GM19452 (cell line): ENCODE results near the gene FBXO33.

Experiments
- ATAC-seq: cut with Tn5 transposase; IDR thresholded peaks from one replicate; pipeline ENCODE4 v1.9.1; 2021; ENCODE audit not compliant: unreplicated experiment

The FBXO33 gene

GRCh38 chr14:39431416-39432178, 636 bp downstream of the FBXO33 start:
- ATAC-seq, result peak; percentile 24

- ATAC-seq, result peak; percentile 2
Measured at GRCh38 chr14:39430762-39431415, 1.3 kb downstream of the FBXO33 start.

GRCh38 chr14:39428118-39428517, 4.1 kb downstream of the FBXO33 start:
- no peak for ATAC-seq

GRCh38 chr14:39426605-39427004, 5.6 kb downstream of the FBXO33 start:
- no peak for ATAC-seq

GRCh38 chr14:39425947-39426346, 6.3 kb downstream of the FBXO33 start:
- no peak for ATAC-seq

GRCh38 chr14:39423793-39424192, 8.4 kb downstream of the FBXO33 start:
- ATAC-seq, result no peak

GRCh38 chr14:39422243-39422642, 10.0 kb downstream of the FBXO33 start:
- no peak for ATAC-seq

GRCh38 chr14:39419272-39419671, 13.0 kb downstream of the FBXO33 start:
- no peak for ATAC-seq

- ATAC-seq, result no peak
Measured at GRCh38 chr14:39417014-39417413, 15.2 kb downstream of the FBXO33 start.

GRCh38 chr14:39416072-39416471, 16.2 kb downstream of the FBXO33 start:
- no peak for ATAC-seq

- ATAC-seq, result no peak
Measured at GRCh38 chr14:39406560-39406959, 25.7 kb downstream of the FBXO33 start.

GRCh38 chr14:39398382-39398781, 33.9 kb downstream of the FBXO33 start:
- ATAC-seq, result no peak

GRCh38 chr14:39396448-39396847, 35.8 kb downstream of the FBXO33 start:
- no peak for ATAC-seq

- ATAC-seq, result no peak
Measured at GRCh38 chr14:39395555-39396254, 36.5 kb downstream of the FBXO33 start.

GRCh38 chr14:39393289-39393688, 38.9 kb downstream of the FBXO33 start:
- no peak for ATAC-seq

GRCh38 chr14:39384177-39384576, 48.1 kb downstream of the FBXO33 start:
- no peak for ATAC-seq

- ATAC-seq, result no peak
Measured at GRCh38 chr14:39383741-39384140, 48.5 kb downstream of the FBXO33 start.

GRCh38 chr14:39383026-39383660, 49.1 kb downstream of the FBXO33 start:
- ATAC-seq, result peak; percentile 76

- no peak for ATAC-seq
Measured at GRCh38 chr14:39382463-39382862, 49.8 kb downstream of the FBXO33 start.

GRCh38 chr14:39381366-39381765, 50.9 kb downstream of the FBXO33 start:
- no peak for ATAC-seq

GRCh38 chr14:39376667-39377403, 55.4 kb downstream of the FBXO33 start:
- no peak for ATAC-seq
